Gastroesophageal sphincter (tissue), 4 donors: Measurements from ENCODE around the gene TUBGCP6. TPM values are rescaled to one million over a fixed set of nuclear protein-coding genes. Genes with fewer than 3 reads are reported as not detected.

Experiments
- ATAC-seq: fragments of 150-250 bp; one replicate; pipeline ENCODE4 v1.9.1; 2016; ENCODE audit warnings: mild to moderate bottlenecking, moderate library complexity
- H3K27ac ChIP-seq, 4 donors: fragments of 200-600 bp; sonication (generic) in 3 of 4; 1 replicate in 3 of 4; 2 replicates in 1 of 4; pipeline ENCODE4 v1.5.1; 2016 to 2019
- H3K27me3 ChIP-seq: fragments of 200-600 bp; sonication (generic); one replicate; pipeline ENCODE4 v1.5.1; 2019
- H3K36me3 ChIP-seq, 2 donors: fragments of 200-600 bp; sonication (generic); one replicate each; pipeline ENCODE4 v1.5.1; 2019; ENCODE audit warnings: control low read depth in 1 of 2
- H3K4me1 ChIP-seq, 3 donors: fragments of 200-600 bp; sonication (generic); 1 replicate in 2 of 3; 2 replicates in 1 of 3; pipeline ENCODE4 v1.5.1; 2016 to 2019; ENCODE audit warnings: control low read depth in 2 of 3
- H3K4me3 ChIP-seq, 2 donors: fragments of 200-600 bp; sonication (generic); one replicate each; pipeline ENCODE4 v1.5.1; 2019; ENCODE audit warnings: mild to moderate bottlenecking in 1 of 2, moderate library complexity in 1 of 2
- H3K9me3 ChIP-seq, 3 donors: fragments of 200-600 bp; sonication (generic); one replicate each; pipeline ENCODE4 v1.5.1; 2017 to 2019; ENCODE audit warnings: control low read depth in 2 of 3
- CTCF ChIP-seq, 4 experiments: fragments of 200-600 bp in 2 of 4; fragments of 450-650 bp in 2 of 4; sonication (generic) in 1 of 4; IDR thresholded peaks; one replicate each; pipeline ENCODE4 v1.5.1; 2017 to 2019; ENCODE audit warnings: antibody characterized with exemption in 4 of 4, mild to moderate bottlenecking in 2 of 4, moderate library complexity in 2 of 4
- EP300 ChIP-seq: sonication (generic); formaldehyde crosslinking; IDR thresholded peaks from one replicate; pipeline ENCODE4 v1.6.1; 2017; ENCODE audit warnings: antibody characterized with exemption, mild to moderate bottlenecking
- POLR2A ChIP-seq, 2 donors: fragments of 450-650 bp; IDR thresholded peaks; one replicate each; pipeline ENCODE4 v1.6.1; 2017; ENCODE audit warnings: antibody characterized with exemption in 2 of 2, mild to moderate bottlenecking in 2 of 2, moderate library complexity in 1 of 2
- POLR2AphosphoS5 ChIP-seq: sonication (generic); formaldehyde crosslinking; IDR thresholded peaks from one replicate; pipeline ENCODE4 v1.6.1; 2017; ENCODE audit warnings: antibody characterized with exemption
- WGBS, 2 donors: methylation state at CpG; one replicate each; pipeline ENCODE4 v1.1.5; 2018; ENCODE audit warnings: low coverage in 1 of 2; 5-methylcytosine and 5-hydroxymethylcytosine counted together
- total RNA-seq, 4 donors: library from RNA; depleted of rRNA; stranded (reverse); fragments of >200 nt; gene quantifications; one replicate each; pipeline ENCODE4 v1.1.0, GENCODE V29; 2016

Gene TUBGCP6
- 10 to 100 TPM; 26.1 to 48.3 (median 37.4) TPM for total RNA-seq

GRCh38 chr22:50244420-50245213 is at the start of gene TUBGCP6:
Gene TUBGCP6 (minus strand): TSS chr22:50245023. CDS start chr22:50244459, 564 bp downstream.
- Histone ChIP-seq H3K27me3 (no peaks in the 10 kb centered on the region), H3K27ac (peak within 1 kb of the TSS; percentile 86 to 96 (median 92)), H3K9me3 (no peaks in the 10 kb centered on the region), H3K4me3 (peak within 1 kb of the TSS; percentile 84 to 92), H3K36me3 (peaks cover 0 to 37% of the 10 kb centered on the region in 2 donors), H3K4me1 (peaks cover 0 to 83% (median 34%) of the 10 kb centered on the region in 3 donors)
- 0% methylated on average over 1 of the region's 76 CpGs; no CpG with 5 or more reads in 1 of the 2 donors for WGBS, 2 donors
- peak; percentile 95 for ATAC-seq
- TF ChIP-seq CTCF (IDR thresholded peaks at IDR 0.05): peak in 3 of 4 experiments; percentile 47 to 58 (median 48)
- peak; percentile 96 for TF ChIP-seq POLR2AphosphoS5
- TF ChIP-seq POLR2A (IDR thresholded peaks at IDR 0.05): peak; percentile 83 to 85
- no peak for TF ChIP-seq EP300

- Histone ChIP-seq H3K4me3 (peak overlapping the region in 1 of 2 donors; percentile 44), H3K9me3 (no peaks in the 10 kb centered on the region), H3K27ac (peak overlapping the region; percentile 80 to 91 (median 89)), H3K4me1 (peaks cover 0 to 89% (median 43%) of the 10 kb centered on the region in 3 donors), H3K36me3 (peaks cover 0 to 23% of the 10 kb centered on the region in 2 donors), H3K27me3 (no peaks in the 10 kb centered on the region)
- TF ChIP-seq EP300 (no peak), POLR2A (IDR thresholded peaks at IDR 0.05) (no peak), CTCF (IDR thresholded peaks at IDR 0.05) (no peak), POLR2AphosphoS5 (no peak)
- no peak for ATAC-seq
- WGBS, 2 donors: no CpG with 5 or more reads among the region's 5 CpGs
Measured at GRCh38 chr22:50294319-50294656, 49.5 kb upstream of the TUBGCP6 start.

GRCh38 chr22:50293441-50294318 is 48.9 kb upstream of the TUBGCP6 start:
- Histone ChIP-seq H3K4me1 (peaks cover 0 to 87% (median 37%) of the 10 kb centered on the region in 3 donors), H3K9me3 (no peaks in the 10 kb centered on the region), H3K4me3 (peak overlapping the region; percentile 5 to 44), H3K27ac (peak overlapping the region; percentile 80 to 91 (median 89)), H3K27me3 (no peaks in the 10 kb centered on the region), H3K36me3 (peaks cover 0 to 29% of the 10 kb centered on the region in 2 donors)
- TF ChIP-seq CTCF (IDR thresholded peaks at IDR 0.05) (peak in 1 of 4 experiments; percentile 5), POLR2AphosphoS5 (peak; percentile 64), POLR2A (IDR thresholded peaks at IDR 0.05) (peak in 1 of 2 donors; percentile 14), EP300 (no peak)
- ATAC-seq: peak; percentile 90
- WGBS, 2 donors: no CpG with 5 or more reads among the region's 42 CpGs

- Histone ChIP-seq H3K27ac (peak overlapping the region; percentile 80 to 91 (median 89)), H3K27me3 (no peaks in the 10 kb centered on the region), H3K36me3 (peaks cover 0 to 37% of the 10 kb centered on the region in 2 donors), H3K4me3 (peak overlapping the region; percentile 5 to 44), H3K4me1 (peaks cover 0 to 87% (median 30%) of the 10 kb centered on the region in 3 donors), H3K9me3 (no peaks in the 10 kb centered on the region)
- TF ChIP-seq POLR2A (IDR thresholded peaks at IDR 0.05): no peak
- no peak for TF ChIP-seq EP300
- TF ChIP-seq POLR2AphosphoS5: no peak
- TF ChIP-seq CTCF (IDR thresholded peaks at IDR 0.05): no peak
- WGBS, 2 donors: 20% methylated on average over 1 of the region's 29 CpGs; no CpG with 5 or more reads in 1 of the 2 donors
- no peak for ATAC-seq
Measured at GRCh38 chr22:50292643-50293440, 48.0 kb upstream of the TUBGCP6 start.
